ENCODE data around the gene AGT.

Gene AGT
- total RNA-seq = 0.10 to 0.13 reads per million in 2 donors

DNA sequence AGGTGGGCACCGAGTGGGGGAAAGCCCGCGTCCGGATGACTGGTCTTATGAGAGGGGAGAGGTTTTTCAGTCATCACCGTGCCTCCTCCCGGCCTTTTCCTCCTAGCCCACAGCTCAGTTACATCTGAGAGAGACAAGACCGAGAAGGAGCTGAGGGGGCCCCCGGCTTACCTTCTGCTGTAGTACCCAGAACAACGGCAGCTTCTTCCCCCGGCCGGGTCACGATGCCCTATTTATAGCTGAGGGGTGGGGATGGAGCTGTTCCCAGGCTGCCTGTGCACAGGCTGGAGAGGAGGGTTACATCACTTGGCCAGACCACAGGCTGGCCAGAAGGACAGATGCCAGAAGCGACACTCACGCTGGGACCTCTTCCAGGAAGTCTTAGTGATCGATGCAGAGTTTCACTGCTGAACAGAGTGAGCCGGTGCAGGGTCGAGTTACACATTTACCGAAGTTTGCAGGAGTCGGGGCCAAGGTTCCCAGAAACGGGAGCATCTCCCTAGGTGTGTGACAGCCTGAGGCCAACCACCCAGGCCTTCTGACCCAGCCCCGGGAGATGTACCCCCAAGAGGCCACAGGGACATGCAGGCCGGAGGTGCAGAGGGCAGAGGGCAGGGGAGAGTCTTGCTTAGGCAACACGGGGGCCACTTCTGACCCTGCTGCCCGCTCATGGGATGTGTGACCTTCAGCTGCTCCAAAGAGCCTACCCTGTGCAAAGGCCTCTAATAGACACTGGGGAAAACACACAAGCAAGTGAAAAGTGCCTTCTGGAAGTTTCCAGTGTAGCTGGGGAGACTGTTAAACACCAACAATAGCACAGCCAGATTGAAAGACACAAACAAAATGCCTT, at the start of gene AGT:
AGT (minus strand) TSS at position 208 of the 850 bp plus-strand sequence. CDS start 3,299 bp downstream, outside the sequence.
- no peak for DNase-seq

DNA sequence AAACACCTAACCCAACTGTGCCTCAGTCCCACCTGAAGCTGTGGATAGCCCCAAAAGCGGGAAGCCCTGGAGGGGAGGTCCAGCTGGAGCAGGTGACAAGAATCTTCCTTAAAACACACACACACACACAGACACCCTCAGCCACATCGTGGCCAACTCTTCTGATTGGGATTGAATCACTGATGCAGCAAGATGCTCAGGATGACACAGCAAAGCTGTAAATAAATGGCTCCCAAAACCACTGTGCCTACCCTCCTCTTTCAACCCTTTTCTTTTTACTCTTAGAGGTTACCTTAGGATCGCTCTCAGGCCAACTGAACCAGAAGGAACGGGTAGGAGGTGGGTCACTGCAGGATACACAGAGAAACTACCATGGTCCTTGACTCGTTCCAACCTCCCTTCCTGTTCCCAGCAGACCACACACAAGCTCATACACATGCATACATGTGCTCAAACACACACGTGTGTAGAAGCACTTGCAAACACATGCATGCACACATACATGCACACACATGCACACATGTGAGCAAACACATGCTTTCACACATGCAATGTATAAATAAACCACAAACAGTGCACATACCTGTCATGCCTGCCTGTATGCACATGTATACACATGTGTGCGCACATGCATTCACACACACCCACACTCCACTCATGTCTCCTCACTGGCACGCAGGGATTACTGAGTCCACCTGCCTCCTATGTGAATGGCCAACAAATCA, 47.7 kb upstream of the AGT start:
- DNase-seq = no peak

GRCh38 chr1:230760360-230760827, 46.5 kb upstream of the AGT start:
- DNase-seq = no peak

DNA sequence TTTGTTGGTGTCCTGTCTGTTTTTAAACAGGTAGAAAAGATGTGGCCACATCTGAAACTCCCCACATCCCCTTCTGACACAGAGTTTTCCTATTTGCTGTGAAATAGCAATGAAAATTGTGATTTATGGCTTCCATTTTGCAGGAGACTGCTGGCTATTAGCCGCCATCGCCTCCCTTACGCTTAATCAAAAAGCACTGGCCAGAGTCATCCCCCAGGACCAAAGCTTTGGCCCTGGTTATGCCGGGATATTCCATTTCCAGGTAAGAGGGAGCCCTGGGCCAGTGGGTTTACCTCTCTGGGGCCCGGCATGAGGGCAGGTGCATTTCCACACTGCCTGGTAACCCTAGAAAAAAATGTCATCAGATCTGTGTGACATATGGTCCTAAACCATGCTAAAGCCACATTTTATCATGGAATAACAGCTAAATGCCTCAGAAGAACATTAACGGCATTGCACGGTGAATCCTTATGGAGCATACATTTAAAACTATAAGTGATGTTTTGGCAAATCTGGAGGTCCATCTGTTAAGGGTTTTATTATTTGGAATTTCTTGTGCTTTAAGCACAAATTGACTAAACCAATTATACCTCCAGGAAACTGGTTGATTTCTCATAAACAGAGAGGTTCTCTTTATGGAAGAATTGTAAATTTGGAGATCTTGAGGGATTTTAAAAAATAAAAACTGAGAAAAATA, 45.6 kb upstream of the AGT start:
- no peak for DNase-seq

- no peak for DNase-seq
These were observed 44.9 kb upstream of the AGT start for GRCh38 chr1:230758709-230759368.

DNA sequence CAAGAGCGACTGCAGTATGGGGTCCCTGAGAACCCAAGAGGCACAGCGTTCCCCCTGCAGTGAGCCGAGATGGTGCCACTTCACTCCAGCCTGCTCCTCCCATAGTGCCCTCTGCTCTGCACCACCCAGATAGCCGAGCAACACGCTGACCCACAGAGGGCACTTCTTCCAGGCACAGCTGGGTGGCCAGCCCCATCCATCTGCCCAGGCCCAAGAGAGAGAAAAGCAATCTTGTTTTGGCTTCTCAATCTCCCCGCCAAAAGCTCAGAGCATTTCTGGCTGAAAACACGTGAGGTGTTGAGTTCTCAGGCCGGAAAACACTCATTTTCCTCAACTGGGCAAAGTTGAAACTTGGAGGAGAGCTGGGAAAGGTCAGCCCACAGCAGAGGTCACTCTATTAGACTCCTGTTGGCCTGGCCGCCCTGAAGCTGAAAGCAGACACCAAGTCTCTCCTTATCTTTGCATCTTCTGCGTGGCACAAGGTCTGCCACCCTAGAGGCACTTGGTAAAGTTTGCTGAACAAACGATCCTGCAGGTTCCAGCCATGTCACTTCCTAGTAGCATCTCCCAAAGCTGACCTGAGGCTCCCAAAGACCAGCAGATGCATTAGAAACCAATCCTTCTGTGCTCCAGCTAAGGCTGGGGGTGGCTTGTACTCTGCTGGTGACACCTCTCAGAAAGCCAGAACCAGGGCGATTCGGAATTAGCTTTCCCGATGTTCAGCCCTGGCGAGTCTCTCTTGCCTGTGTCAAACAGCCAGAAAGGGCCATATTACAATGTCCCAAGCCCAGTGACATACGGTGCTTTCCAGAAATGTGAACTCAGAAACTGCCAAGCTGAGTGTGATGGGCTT, 44.2 kb upstream of the AGT start:
- no peak for DNase-seq

GRCh38 chr1:230754796-230755195, 40.9 kb upstream of the AGT start:
- DNase-seq = no peak

- DNase-seq = no peak
These were observed 39.8 kb upstream of the AGT start for GRCh38 chr1:230753586-230754251.

DNA sequence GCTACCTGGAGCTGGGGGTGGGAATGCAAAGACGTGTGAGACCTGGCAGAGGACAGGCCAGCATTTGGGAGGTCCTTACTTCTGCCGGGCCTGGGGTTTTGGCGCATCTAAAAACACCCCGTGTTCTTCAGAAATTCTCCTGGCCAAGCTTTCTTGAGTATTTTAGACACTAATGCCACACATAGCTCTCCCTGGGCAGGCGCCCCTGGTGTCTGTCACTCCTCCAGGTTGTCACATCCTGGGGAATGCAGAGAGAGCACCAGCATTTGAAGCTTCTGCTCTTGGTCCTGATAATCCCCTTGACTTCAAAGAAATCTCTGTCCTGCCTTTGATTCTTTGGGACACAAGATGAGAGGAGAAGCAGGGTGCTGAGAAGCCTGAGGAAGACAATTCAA, 39.3 kb upstream of the AGT start:
- DNase-seq = no peak

DNA sequence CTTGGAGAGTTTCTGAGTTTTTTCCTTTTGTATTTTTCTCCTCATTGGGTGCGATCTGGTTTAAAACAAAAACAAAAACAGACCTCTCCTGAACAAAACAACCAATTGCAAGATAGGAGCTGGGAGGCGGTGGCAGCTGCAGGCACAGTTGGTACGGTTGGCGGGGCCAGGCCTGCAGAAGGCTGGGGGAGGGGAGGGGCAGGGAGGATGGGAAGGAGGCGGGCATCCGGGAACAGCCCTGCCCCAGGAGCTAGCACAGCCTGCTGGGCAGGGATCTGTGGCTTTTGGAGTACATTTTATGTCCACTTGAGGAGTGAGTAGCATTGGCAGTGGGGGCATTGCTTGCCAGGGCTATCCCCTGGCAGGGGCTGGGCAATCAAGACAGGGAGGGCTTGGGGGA, 38.5 kb upstream of the AGT start:
- DNase-seq = no peak

- no peak for DNase-seq
These were observed 37.2 kb upstream of the AGT start for GRCh38 chr1:230750986-230751625.

- no peak for DNase-seq
These were observed 36.7 kb upstream of the AGT start for GRCh38 chr1:230750576-230750975.

DNA sequence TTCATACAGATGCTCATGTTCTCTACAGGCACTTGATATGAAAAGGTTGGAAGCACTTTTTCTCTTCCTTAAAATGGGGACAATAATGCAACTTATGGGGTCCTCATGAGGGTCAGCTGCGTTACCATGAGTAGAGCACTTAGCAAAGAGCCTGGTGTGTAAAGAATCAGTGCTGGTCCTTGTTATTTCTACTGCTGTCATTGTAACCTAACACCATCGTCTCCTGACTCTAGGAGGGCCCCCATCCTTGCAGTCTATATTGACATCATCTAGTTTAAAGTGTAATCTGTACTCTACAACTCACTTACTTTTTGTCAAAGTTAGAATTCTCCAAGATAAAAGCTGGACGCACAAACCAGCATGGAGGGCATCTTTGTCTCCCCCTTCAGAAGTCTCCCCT, 35.7 kb upstream of the AGT start:
- DNase-seq = no peak

- DNase-seq = no peak
These were observed 35.2 kb upstream of the AGT start for GRCh38 chr1:230749150-230749549.

- DNase-seq = no peak
These were observed 34.2 kb upstream of the AGT start for GRCh38 chr1:230747890-230748800.

- no peak for DNase-seq
These were observed 33.3 kb upstream of the AGT start, which contains the start of gene CAPN9 for GRCh38 chr1:230747127-230747730. TSS of gene CAPN9 (plus strand) at chr1:230747388. CDS start at chr1:230747497, 109 bp downstream.

DNA sequence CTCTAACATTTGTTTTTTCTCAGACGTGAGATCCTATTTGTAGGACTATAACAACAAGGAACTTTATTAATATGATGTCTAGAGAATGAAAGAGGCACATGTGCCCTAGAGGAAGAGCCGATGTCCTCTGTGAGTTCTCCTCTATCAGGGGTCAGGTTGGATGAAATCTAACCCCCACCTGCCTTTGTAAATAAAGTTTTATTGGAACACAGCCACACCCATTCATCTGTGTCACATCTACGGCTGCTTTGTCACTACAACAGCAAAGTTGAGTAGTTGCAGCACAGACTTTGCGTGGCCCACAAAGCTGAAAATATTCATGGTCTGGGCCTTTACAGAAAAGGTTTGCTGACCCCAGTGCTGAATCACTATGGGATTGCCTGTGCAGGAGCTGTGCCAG, 32.7 kb upstream of the AGT start:
- DNase-seq = no peak

GRCh38 chr1:230745071-230745470, 31.1 kb upstream of the AGT start:
- no peak for DNase-seq

GRCh38 chr1:230744382-230744781, 30.5 kb upstream of the AGT start:
- DNase-seq = no peak

Data from activated gamma-delta T cell (primary cell).